Measurements from ENCODE around the gene DDX17. TPM values are rescaled to one million over a fixed set of nuclear protein-coding genes. Genes with fewer than 3 reads are reported as not detected.

Gene DDX17
- total RNA-seq, 2 experiments from 2014 or later, result 508 to 626 TPM

DNA sequence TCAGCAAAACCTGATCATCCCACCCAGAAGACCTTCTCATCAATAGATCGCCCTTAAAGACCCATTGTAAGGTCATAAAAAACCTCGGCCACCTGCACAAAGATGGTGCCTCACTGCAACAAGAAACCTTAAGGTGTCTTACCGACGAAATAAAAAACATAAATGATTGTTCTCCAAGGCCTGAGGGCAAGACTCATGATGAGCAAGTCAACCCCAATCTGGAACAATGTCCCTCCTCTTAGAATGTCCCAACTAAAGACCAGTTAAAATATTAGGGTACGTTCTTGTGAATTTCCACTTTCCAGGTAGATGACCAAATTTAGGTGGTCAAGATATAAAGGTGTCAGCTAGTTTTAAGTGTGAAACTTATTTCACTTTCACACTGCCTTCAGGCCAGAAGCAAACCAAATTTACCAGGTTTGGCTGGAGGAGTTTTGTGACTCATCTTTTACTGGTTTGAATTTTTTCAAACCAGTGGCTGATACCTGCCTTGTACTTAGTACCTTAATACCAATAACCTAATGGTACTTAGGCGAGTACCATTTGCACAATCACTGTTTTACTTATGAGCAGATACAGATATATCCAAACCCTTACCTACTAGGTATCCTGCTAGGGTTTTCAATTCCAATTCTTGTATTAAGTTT is 23.3 kb downstream of the DDX17 start:
- ChIA-PET CTCF (ENCODE audit: unreplicated experiment) (no interaction called here), POLR2A (no interaction called here)
- H3K79me2 ChIP-seq (ENCODE audit: insufficient read depth, low read depth, low read length), result no peaks in the 10 kb centered on the region
- BruUV-seq (replicated peaks), result no TSS peak
- H3K9me3 ChIP-seq (ENCODE audit: low read length), result no peaks in the 10 kb centered on the region
- H4K20me1 ChIP-seq (ENCODE audit: insufficient read depth, low read length), result no peaks in the 10 kb centered on the region
- no peak overlapping the region for H3K27ac ChIP-seq (ENCODE audit: low read depth, low read length, poor library complexity, severe bottlenecking)
- H3K36me3 ChIP-seq (ENCODE audit: insufficient read depth, low read length), result peaks cover 86% of the 10 kb centered on the region
- H2AFZ ChIP-seq (ENCODE audit: low read length), result no peak overlapping the region
- no peak for TF ChIP-seq CTCF (conservative IDR thresholded peaks at IDR 0.05; ENCODE audit: low read length)
- no peak for TF ChIP-seq EZH2phosphoT487 (IDR thresholded peaks at IDR 0.05; ENCODE audit: borderline replicate concordance, low read depth, low read length)
- intact Hi-C loops (cut with micrococcal nuclease; ENCODE audit: unreplicated experiment), result no loop called here
- H3K4me1 ChIP-seq (ENCODE audit: insufficient read depth, low read length, poor library complexity, severe bottlenecking), result no peaks in the 10 kb centered on the region
- H3K4me2 ChIP-seq (ENCODE audit: low read length), result no peak overlapping the region
- H3K9me2 ChIP-seq (ENCODE audit: insufficient read depth, low read length), result no peaks in the 10 kb centered on the region
- H3K4me3 ChIP-seq (ENCODE audit: low read depth, low read length, poor library complexity, severe bottlenecking), result no peak overlapping the region
- no peak for DNase-seq (ENCODE audit: low spot score)

DNA sequence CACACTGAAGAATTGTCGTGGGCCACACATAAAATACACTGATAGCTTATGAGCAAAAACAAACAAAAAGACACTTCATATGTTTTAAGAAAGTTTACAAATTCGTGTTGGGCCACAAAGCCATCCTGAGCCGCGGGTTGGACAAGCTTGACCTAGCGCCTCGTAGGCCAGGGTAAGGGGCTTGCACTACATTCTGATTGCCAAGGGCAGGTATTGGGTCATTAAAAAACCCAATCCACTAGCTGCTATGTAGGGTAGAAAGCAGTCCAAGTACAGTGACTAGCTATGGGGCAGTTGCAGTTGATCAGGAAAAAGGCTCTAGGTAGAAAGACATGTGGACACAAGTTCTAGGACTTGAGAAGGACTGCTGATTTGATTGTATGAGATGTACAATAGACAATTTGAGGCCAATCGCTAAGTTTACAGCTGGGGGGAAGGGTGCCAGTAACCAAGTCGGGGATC is 24.2 kb downstream of the DDX17 start:
- Histone ChIP-seq H3K27ac (ENCODE audit: low read depth, low read length, poor library complexity, severe bottlenecking) (no peak overlapping the region), H3K9me2 (ENCODE audit: insufficient read depth, low read length) (no peaks in the 10 kb centered on the region), H3K4me1 (ENCODE audit: insufficient read depth, low read length, poor library complexity, severe bottlenecking) (no peaks in the 10 kb centered on the region), H4K20me1 (ENCODE audit: insufficient read depth, low read length) (no peaks in the 10 kb centered on the region), H3K4me3 (ENCODE audit: low read depth, low read length, poor library complexity, severe bottlenecking) (no peak overlapping the region), H3K4me2 (ENCODE audit: low read length) (no peak overlapping the region), H3K9me3 (ENCODE audit: low read length) (no peaks in the 10 kb centered on the region), H2AFZ (ENCODE audit: low read length) (no peak overlapping the region), H3K36me3 (ENCODE audit: insufficient read depth, low read length) (peaks cover 78% of the 10 kb centered on the region), H3K79me2 (ENCODE audit: insufficient read depth, low read depth, low read length) (no peaks in the 10 kb centered on the region)
- ChIA-PET CTCF (ENCODE audit: unreplicated experiment) (no interaction called here), POLR2A (interaction anchor here (0.6 kb wide), 2 partner anchors 42 to 102 kb away, joined by 3 read pairs; no protein-coding TSS in a partner anchor)
- no peak for TF ChIP-seq CTCF (conservative IDR thresholded peaks at IDR 0.05; ENCODE audit: low read length)
- TF ChIP-seq EZH2phosphoT487 (IDR thresholded peaks at IDR 0.05; ENCODE audit: borderline replicate concordance, low read depth, low read length), result no peak
- DNase-seq (ENCODE audit: low spot score), result no peak
- intact Hi-C loops (cut with micrococcal nuclease; ENCODE audit: unreplicated experiment), result no loop called here
- no TSS peak for BruUV-seq (replicated peaks)

- Histone ChIP-seq H3K9me2 (ENCODE audit: insufficient read depth, low read length) (no peaks in the 10 kb centered on the region), H3K79me2 (ENCODE audit: insufficient read depth, low read depth, low read length) (no peaks in the 10 kb centered on the region), H4K20me1 (ENCODE audit: insufficient read depth, low read length) (no peaks in the 10 kb centered on the region), H3K36me3 (ENCODE audit: insufficient read depth, low read length) (peaks cover 72% of the 10 kb centered on the region), H3K4me3 (ENCODE audit: low read depth, low read length, poor library complexity, severe bottlenecking) (no peak overlapping the region), H3K4me2 (ENCODE audit: low read length) (no peak overlapping the region), H3K27ac (ENCODE audit: low read depth, low read length, poor library complexity, severe bottlenecking) (no peak overlapping the region), H3K9me3 (ENCODE audit: low read length) (no peaks in the 10 kb centered on the region), H3K4me1 (ENCODE audit: insufficient read depth, low read length, poor library complexity, severe bottlenecking) (no peaks in the 10 kb centered on the region), H2AFZ (ENCODE audit: low read length) (no peak overlapping the region)
- no peak for DNase-seq (ENCODE audit: low spot score)
- ChIA-PET CTCF (ENCODE audit: unreplicated experiment) (no interaction called here), POLR2A (interaction anchor here (0.6 kb wide), 1 partner anchor 101 kb away, joined by 3 read pairs; no protein-coding TSS in a partner anchor)
- BruUV-seq (replicated peaks), result no TSS peak
- TF ChIP-seq CTCF (conservative IDR thresholded peaks at IDR 0.05; ENCODE audit: low read length), result no peak
- no peak for TF ChIP-seq EZH2phosphoT487 (IDR thresholded peaks at IDR 0.05; ENCODE audit: borderline replicate concordance, low read depth, low read length)
- intact Hi-C loops (cut with micrococcal nuclease; ENCODE audit: unreplicated experiment), result no loop called here
Observed at GRCh38 chr22:38481162-38481870, 24.8 kb downstream of the DDX17 start.
